Testis (tissue), 2 donors: ENCODE data around the gene MTSS2.

Experiments used
- CTCF ChIP-seq, 3 experiments: fragments of 450-650 bp in 2 of 3; fragments of 200-600 bp in 1 of 3; sonication (generic) in 1 of 3; IDR thresholded peaks; one replicate each; pipeline ENCODE4 v1.5.1; 2016 to 2019; ENCODE audit warnings: antibody characterized with exemption in 3 of 3, mild to moderate bottlenecking in 2 of 3, moderate library complexity in 1 of 3
- POLR2A ChIP-seq: fragments of 450-650 bp; IDR thresholded peaks from one replicate; pipeline ENCODE4 v1.6.1; 2017; ENCODE audit warnings: antibody characterized with exemption, mild to moderate bottlenecking, moderate library complexity

DNA sequence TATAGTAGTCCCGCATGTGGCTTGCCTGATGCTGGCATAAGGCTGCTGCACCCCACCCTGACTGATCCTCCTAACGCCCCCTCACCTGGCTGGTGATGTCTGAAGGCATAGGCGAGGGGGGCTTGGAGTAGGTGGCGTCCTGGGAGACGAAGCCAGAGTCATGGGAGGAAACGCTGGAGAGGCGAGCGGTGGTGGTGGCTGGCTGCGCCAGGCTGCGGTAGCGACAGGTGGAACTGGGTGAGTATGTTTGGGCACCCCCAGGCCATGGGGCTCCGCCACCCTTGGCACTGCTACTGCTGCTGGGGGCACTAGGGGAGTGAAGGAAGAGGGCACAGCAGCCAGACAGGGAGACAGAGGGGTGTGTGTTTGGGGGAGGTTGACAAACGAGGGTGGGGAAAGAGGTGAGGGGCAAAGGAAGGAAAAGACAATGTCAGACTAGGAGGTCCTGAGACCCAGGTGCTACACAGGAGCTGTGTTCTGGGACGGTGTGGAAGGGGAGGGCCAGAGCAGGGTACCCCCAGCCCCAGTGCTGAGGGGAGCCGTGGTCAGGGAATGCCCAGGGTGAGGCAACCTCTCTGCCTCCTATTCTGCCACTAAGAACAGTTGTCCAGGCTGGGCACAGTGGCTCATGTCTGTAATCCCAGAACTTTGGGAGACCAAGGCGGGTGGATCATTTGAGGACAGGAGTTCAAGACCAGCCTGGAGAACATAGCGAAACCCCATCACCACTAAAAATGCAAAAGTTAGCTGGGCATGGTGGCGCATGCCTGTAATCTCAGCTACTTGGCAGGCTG, 11.4 kb downstream of the MTSS2 start:
- no peak for TF ChIP-seq CTCF (IDR thresholded peaks at IDR 0.05)
- TF ChIP-seq POLR2A, result no peak
